Choroid plexus epithelial cell (primary cell): ENCODE data around the gene NPAT.
"Not testable (repeated sequence)": the region's sequence is repeated elsewhere in the genome, so short reads cannot be mapped to it uniquely, and the experiment has no call there.

Experiments
- DNase-seq: peaks from one replicate; pipeline ENCODE4 v3.0.0-alpha.2; 2010; ENCODE audit warnings: low read depth
- H3K4me3 ChIP-seq: 2 replicates; pipeline ENCODE4 v1.5.1; 2011; ENCODE audit warnings: low read depth, mild to moderate bottlenecking, control low read depth, low read length, moderate library complexity
- TF ChIP-seq, protein P1 (sequence below): conservative IDR thresholded peaks from 2 replicates; pipeline ENCODE4 v1.5.1; 2011; ENCODE audit warnings: low read depth, mild to moderate bottlenecking, control low read depth, inconsistent platforms, low read length, moderate library complexity

The NPAT gene

DNA sequence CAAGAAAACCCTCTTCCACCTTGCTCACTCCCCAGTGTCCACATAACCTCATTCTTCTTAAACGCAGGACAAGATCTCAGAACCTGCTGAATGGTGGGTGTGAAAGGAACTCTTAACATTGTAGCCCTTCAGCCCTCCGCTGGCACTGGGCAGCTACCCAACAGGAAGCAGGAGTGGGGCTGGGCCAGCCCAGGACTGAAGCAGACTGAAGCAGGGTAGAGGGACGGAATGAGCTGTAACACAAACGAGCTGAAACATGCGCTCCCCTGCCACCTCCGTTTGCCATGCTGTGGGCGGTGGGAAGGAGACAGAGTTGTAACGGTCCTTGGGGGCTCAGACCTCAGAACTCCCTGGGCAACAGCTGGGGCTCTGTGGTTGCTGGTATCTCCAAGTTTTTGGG lies 23.6 kb downstream of the NPAT start:
- no peak overlapping the region for H3K4me3 ChIP-seq
- no peak for DNase-seq
- TF ChIP-seq, protein P1, sequence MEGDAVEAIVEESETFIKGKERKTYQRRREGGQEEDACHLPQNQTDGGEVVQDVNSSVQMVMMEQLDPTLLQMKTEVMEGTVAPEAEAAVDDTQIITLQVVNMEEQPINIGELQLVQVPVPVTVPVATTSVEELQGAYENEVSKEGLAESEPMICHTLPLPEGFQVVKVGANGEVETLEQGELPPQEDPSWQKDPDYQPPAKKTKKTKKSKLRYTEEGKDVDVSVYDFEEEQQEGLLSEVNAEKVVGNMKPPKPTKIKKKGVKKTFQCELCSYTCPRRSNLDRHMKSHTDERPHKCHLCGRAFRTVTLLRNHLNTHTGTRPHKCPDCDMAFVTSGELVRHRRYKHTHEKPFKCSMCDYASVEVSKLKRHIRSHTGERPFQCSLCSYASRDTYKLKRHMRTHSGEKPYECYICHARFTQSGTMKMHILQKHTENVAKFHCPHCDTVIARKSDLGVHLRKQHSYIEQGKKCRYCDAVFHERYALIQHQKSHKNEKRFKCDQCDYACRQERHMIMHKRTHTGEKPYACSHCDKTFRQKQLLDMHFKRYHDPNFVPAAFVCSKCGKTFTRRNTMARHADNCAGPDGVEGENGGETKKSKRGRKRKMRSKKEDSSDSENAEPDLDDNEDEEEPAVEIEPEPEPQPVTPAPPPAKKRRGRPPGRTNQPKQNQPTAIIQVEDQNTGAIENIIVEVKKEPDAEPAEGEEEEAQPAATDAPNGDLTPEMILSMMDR = no peak

DNA sequence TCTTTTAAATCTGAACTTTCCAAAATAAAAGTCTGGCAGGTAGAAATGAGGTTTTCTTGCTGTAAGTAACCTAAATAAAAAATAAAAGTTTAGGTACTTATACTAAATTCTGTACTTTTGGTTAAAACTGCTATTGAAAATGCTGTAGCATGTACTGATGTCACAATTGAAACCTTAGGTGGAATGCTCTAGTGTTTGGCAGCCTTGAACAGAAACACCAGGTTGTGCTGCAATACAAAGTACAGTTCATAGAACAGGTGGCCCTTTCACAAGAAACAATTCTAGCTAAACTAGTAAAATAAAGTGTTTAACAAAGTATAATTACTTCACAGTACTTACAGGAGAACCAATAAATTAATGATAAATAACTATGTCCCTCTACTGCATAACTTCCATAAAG lies 25.1 kb downstream of the NPAT start:
- no peak for DNase-seq
- no peak overlapping the region for H3K4me3 ChIP-seq
- TF ChIP-seq, protein P1 = no peak

DNA sequence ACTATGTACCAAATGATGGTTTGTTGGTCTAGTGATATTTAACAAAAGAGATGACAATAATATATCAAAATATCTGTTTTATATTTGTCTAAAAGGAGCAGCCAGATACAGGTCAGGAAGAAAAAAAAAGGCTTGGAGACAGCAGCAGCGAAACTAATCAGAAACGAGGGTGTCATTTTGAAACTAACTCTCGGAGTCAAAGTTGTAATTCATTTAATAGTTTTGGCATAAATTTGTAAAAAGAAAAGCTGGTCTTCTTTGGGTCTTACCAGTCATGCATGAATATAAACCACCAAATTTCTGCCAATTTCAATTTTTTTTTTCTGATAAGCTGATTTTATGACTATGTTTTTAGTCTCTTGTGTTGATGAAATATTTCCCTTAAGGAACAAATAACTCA lies 25.5 kb downstream of the NPAT start:
- DNase-seq = no peak
- TF ChIP-seq, protein P1 = no peak
- no peak overlapping the region for H3K4me3 ChIP-seq

DNA sequence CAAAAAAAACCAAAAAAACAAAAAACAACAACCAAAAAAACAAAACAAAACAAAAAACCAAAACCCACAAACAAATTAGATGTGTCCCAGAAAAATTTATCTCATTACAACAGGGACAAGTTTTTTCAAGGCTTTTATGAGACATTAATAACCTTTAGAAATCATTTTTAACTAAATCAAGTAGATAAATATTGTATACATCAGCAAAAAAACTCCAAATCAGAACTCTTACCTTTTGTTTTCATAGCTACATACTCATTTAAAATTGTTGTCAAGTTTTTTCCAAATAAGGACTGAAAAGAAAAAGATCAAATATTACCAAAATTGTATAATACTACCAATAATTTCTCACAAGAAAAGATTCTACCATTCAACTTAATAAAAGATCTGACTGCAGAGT lies 28.7 kb downstream of the NPAT start:
- no peak for DNase-seq
- no peak overlapping the region for H3K4me3 ChIP-seq
- TF ChIP-seq, protein P1 = no peak

DNA sequence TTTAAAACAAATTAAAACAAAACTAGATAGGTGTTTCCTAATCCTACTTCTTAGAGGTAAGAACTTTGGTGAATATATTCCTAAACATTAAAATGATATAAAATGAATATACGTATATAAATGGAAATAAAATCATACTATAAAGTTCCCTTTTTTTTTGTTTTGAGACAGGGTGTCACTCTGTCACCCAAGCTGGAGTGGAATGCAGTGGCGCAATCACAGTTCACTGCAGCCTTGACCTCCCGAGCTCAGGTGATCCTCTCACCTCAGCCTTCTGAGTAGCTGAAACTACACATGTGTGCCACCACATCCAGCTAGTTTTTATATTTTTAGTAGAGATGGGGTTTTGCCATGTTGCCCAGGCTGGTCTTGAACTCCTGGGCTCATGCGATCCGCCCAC lies 44.9 kb downstream of the NPAT start:
- DNase-seq = no peak
- TF ChIP-seq, protein P1 = no peak
- H3K4me3 ChIP-seq = no peak overlapping the region

DNA sequence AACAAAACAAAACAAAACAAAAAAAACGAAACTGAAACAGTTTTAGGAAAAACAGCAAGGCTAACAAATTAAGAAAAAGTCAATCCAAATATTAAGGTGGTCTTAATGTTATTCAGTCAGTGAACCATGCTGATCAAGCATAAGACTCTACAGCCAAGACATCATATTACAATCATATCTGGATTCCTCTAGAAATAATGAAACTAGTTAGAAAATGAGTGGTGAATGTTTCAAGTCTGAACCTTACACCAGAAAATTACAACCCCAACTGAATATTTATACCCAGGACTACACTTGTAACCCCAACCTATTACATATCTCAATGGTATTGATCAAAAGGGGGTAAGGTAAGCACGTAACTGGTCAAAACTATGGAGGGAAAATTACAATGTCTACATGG lies 52.3 kb downstream of the NPAT start:
- TF ChIP-seq, protein P1 = no peak
- no peak overlapping the region for H3K4me3 ChIP-seq
- no peak for DNase-seq

DNA sequence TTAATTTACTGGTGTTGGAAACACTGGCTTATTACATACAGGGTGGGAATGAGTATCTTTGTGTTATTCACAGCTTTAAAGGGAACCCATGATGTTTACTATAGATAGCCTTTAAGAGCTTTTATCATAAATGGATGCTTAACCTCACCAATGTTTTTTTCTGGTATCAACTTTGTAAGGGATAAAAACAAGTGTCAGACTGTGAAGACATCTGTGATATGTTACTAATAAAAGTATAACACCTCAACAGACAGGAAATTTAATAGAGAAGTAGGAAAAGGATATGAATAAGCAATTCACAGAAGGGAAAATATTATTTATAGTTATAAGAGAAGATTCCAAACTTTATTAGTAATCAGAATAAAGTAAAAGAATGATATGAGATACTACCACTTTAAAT lies 54.8 kb downstream of the NPAT start:
- no peak overlapping the region for H3K4me3 ChIP-seq
- TF ChIP-seq, protein P1 = no peak
- no peak for DNase-seq

DNA sequence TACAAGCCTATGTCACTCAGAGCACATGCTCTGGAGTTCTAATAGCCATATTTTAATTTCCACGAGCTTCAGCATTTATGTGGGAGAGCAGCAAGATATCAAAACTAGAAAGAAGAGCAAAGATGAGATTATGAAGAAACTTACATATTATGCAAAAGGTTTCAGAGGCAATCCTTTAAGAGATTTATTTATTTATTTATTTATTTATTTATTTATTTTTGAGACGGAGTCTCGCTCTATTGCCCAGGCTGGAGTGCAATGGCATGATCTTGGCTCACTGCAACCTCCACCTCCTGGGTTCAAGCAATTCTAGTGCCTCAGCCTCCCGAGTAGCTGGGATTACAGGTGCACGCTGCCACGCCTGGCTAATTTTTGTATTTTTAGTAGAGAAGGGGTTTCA lies 59.6 kb downstream of the NPAT start:
- not testable (repeated sequence) for H3K4me3 ChIP-seq, DNase-seq
